GM21619 (cell line): ENCODE measurements around the gene CACNA1G.

Source experiments
- ATAC-seq: cut with Tn5 transposase; IDR thresholded peaks from one replicate; pipeline ENCODE4 v1.9.1; 2021; ENCODE audit not compliant: unreplicated experiment

CACNA1G gene

GRCh38 chr17:50642722-50643656 lies 82.5 kb downstream of the CACNA1G start:
- ATAC-seq: no peak

- ATAC-seq: no peak
Measured at GRCh38 chr17:50645748-50646682, 85.5 kb downstream of the CACNA1G start.

- no peak for ATAC-seq
Measured at GRCh38 chr17:50647187-50647586, 86.7 kb downstream of the CACNA1G start.

- ATAC-seq: no peak
Measured at GRCh38 chr17:50649042-50649908, 88.8 kb downstream of the CACNA1G start.

- ATAC-seq: no peak
Measured at GRCh38 chr17:50651661-50652060, 91.1 kb downstream of the CACNA1G start.

- no peak for ATAC-seq
Measured at GRCh38 chr17:50653738-50654137, 93.2 kb downstream of the CACNA1G start.

- no peak for ATAC-seq
Measured at GRCh38 chr17:50656509-50656908, 96.0 kb downstream of the CACNA1G start.

GRCh38 chr17:50657054-50657453 lies 96.5 kb downstream of the CACNA1G start:
- no peak for ATAC-seq

- ATAC-seq: no peak
Measured at GRCh38 chr17:50657627-50658026, 97.1 kb downstream of the CACNA1G start.

GRCh38 chr17:50658616-50659015 lies 98.1 kb downstream of the CACNA1G start:
- ATAC-seq: no peak

GRCh38 chr17:50659179-50659578 lies 98.7 kb downstream of the CACNA1G start:
- ATAC-seq: no peak

GRCh38 chr17:50660042-50660886 lies 99.7 kb downstream of the CACNA1G start:
- ATAC-seq: no peak

- no peak for ATAC-seq
Measured at GRCh38 chr17:50660887-50661345, 100.4 kb downstream of the CACNA1G start.

- no peak for ATAC-seq
Measured at GRCh38 chr17:50661348-50661747, 100.8 kb downstream of the CACNA1G start.

- ATAC-seq: no peak
Measured at GRCh38 chr17:50661795-50662391, 101.4 kb downstream of the CACNA1G start.

GRCh38 chr17:50662632-50663225 lies 102.2 kb downstream of the CACNA1G start:
- ATAC-seq: no peak

- ATAC-seq: no peak
Measured at GRCh38 chr17:50663812-50664374, 103.4 kb downstream of the CACNA1G start.

GRCh38 chr17:50664788-50665458 lies 104.4 kb downstream of the CACNA1G start:
- no peak for ATAC-seq
